HEK293 (cell line): ENCODE measurements around the gene PRDM15.

Source experiments
- CTCF ChIA-PET: fragments of 350-600 bp; formaldehyde crosslinking; extraction: SDS; loops from one replicate; lab custom pipeline; 2021; ENCODE audit warnings: antibody characterized with exemption; lab: Yijun Ruan, JAX
- POLR2A ChIA-PET: fragments of 300-600 bp; formaldehyde crosslinking; extraction: SDS; loops from one replicate; lab custom pipeline; 2020; ENCODE audit warnings: antibody characterized with exemption, inconsistent platforms; lab: Yijun Ruan, JAX
- H3K27ac ChIP-seq: fragments of 200-500 bp; sonication (Bioruptor generic); 2 replicates; pipeline ENCODE4 v1.5.1; 2014; ENCODE audit warnings: low read depth, low read length, control low read depth, inconsistent platforms; ENCODE audit errors: extremely low read depth
- H3K36me3 ChIP-seq, 2 experiments: fragments of 200-500 bp in 1 of 2; sonication (Bioruptor generic) in 1 of 2; 1 replicate in 1 of 2; 2 replicates in 1 of 2; pipeline ENCODE4 v1.5.1; 2014 to 2017; ENCODE audit warnings: inconsistent platforms in 2 of 2, low read length in 2 of 2; ENCODE audit not compliant: control insufficient read depth in 2 of 2, insufficient read depth in 1 of 2
- H3K4me1 ChIP-seq: fragments of 200-500 bp; sonication (Bioruptor generic); 2 replicates; pipeline ENCODE4 v1.5.1; 2014; ENCODE audit warnings: mild to moderate bottlenecking, low read length, inconsistent platforms; ENCODE audit not compliant: control insufficient read depth, insufficient read depth
- H3K4me3 ChIP-seq: 2 replicates; pipeline ENCODE4 v1.5.1; 2011; ENCODE audit warnings: low read depth, mild to moderate bottlenecking, control low read depth, low read length, moderate library complexity
- H3K9me3 ChIP-seq: fragments of 200-500 bp; sonication (Bioruptor generic); 2 replicates; pipeline ENCODE4 v1.5.1; 2014; ENCODE audit warnings: low read depth, low read length, inconsistent platforms; ENCODE audit not compliant: control insufficient read depth, insufficient read depth
- EGR2 ChIP-seq: fragments of 450-650 bp; formaldehyde crosslinking; IDR thresholded peaks from 2 replicates; pipeline ENCODE4 v1.5.1; 2016; ENCODE audit warnings: low read depth, missing biosample characterization, missing genetic modification characterization
- MYNN ChIP-seq: fragments of 450-650 bp; formaldehyde crosslinking; IDR thresholded peaks from 2 replicates; pipeline ENCODE4 v1.5.1; 2016; ENCODE audit warnings: missing biosample characterization, missing genetic modification characterization, borderline replicate concordance
- TRIM28 ChIP-seq: IDR thresholded peaks from 2 replicates; pipeline ENCODE4 v1.6.1; 2011; ENCODE audit warnings: low read length, control low read depth, borderline replicate concordance
- ZNF19 ChIP-seq: fragments of 450-650 bp; formaldehyde crosslinking; IDR thresholded peaks from 2 replicates; pipeline ENCODE4; 2016; ENCODE audit warnings: missing biosample characterization, missing genetic modification characterization, low read depth
- ZNF239 ChIP-seq: fragments of 450-650 bp; formaldehyde crosslinking; IDR thresholded peaks from 2 replicates; pipeline ENCODE4 v1.5.1; 2016; ENCODE audit warnings: missing biosample characterization, missing genetic modification characterization
- ZNF366 ChIP-seq: fragments of 450-650 bp; formaldehyde crosslinking; conservative IDR thresholded peaks from 2 replicates; pipeline ENCODE4 v1.5.1; 2016; ENCODE audit warnings: missing biosample characterization, missing genetic modification characterization
- ZNF596 ChIP-seq: fragments of 450-650 bp; IDR thresholded peaks from 2 replicates; pipeline ENCODE4 v1.5.0; 2018; ENCODE audit warnings: missing biosample characterization, mild to moderate bottlenecking, missing genetic modification characterization, moderate library complexity
- TF ChIP-seq, protein P1 (sequence below): sonication (generic); formaldehyde crosslinking; IDR thresholded peaks from 2 replicates; pipeline ENCODE4 v1.8.1; 2022; ENCODE audit warnings: mild to moderate bottlenecking, moderate library complexity, missing genetic modification reagents
- TF ChIP-seq, protein P2 (sequence below): fragments of 450-650 bp; formaldehyde crosslinking; IDR thresholded peaks from 2 replicates; pipeline ENCODE4 v1.5.1; 2016; ENCODE audit warnings: missing biosample characterization, missing genetic modification characterization

PRDM15 gene

GRCh38 chr21:41750051-41750450, 129.1 kb downstream of the PRDM15 start:
- H3K9me3 ChIP-seq, result no peaks in the 10 kb centered on the region
- H3K36me3 ChIP-seq, result peaks cover 7 to 71% of the 10 kb centered on the region in 2 experiments; a peak in 1 of 3 replicates
- no peak overlapping the region for H3K4me3 ChIP-seq
- H3K27ac ChIP-seq, result no peak overlapping the region
- no peaks in the 10 kb centered on the region for H3K4me1 ChIP-seq
- TF ChIP-seq, protein P1, sequence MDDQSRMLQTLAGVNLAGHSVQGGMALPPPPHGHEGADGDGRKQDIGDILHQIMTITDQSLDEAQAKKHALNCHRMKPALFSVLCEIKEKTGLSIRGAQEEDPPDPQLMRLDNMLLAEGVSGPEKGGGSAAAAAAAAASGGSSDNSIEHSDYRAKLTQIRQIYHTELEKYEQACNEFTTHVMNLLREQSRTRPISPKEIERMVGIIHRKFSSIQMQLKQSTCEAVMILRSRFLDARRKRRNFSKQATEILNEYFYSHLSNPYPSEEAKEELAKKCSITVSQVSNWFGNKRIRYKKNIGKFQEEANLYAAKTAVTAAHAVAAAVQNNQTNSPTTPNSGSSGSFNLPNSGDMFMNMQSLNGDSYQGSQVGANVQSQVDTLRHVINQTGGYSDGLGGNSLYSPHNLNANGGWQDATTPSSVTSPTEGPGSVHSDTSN (CRISPR knock-in tag), result no peak
- 0 out of 2 replicates have a peak, but pooled peaks have one; percentile 5 for TF ChIP-seq EGR2
- POLR2A ChIA-PET, result no interaction called here
- CTCF ChIA-PET, result interaction anchor here (0.5 to 4.0 kb wide), 4 partner anchors 19 to 1135 kb away, joined by 3 to 15 read pairs (median 4); no protein-coding TSS in a partner anchor

- POLR2A ChIA-PET, result interaction anchor here (1.2 kb wide), 1 partner anchor 9 kb away, joined by 3 read pairs; no protein-coding TSS in a partner anchor
- Histone ChIP-seq H3K4me1 (no peaks in the 10 kb centered on the region), H3K27ac (no peak overlapping the region)
- CTCF ChIA-PET, result interaction anchor here (0.5 to 4.0 kb wide), 3 partner anchors 137 to 1134 kb away, joined by 3 to 15 read pairs (median 3); no protein-coding TSS in a partner anchor
- no peak for TF ChIP-seq ZNF366 (tag by site-specific recombination)
- TF ChIP-seq ZNF239 (tag by site-specific recombination), result no peak
- TF ChIP-seq ZNF596 (tag by site-specific recombination), result no peak
- TF ChIP-seq ZNF19 (tag by site-specific recombination), result no peak
- TF ChIP-seq, protein P2, sequence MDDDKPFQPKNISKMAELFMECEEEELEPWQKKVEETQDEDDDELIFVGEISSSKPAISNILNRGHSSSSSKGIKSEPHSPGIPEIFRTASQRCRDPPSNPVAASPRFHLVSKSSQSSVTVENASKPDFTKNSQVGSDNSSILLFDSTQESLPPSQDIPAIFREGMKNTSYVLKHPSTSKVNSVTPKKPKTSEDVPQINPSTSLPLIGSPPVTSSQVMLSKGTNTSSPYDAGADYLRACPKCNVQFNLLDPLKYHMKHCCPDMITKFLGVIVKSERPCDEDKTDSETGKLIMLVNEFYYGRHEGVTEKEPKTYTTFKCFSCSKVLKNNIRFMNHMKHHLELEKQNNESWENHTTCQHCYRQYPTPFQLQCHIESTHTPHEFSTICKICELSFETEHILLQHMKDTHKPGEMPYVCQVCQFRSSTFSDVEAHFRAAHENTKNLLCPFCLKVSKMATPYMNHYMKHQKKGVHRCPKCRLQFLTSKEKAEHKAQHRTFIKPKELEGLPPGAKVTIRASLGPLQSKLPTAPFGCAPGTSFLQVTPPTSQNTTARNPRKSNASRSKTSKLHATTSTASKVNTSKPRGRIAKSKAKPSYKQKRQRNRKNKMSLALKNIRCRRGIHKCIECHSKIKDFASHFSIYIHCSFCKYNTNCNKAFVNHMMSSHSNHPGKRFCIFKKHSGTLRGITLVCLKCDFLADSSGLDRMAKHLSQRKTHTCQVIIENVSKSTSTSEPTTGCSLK (tag by site-specific recombination), result no peak
- no peak for TF ChIP-seq TRIM28
- no peak for TF ChIP-seq MYNN (tag by site-specific recombination)
- TF ChIP-seq, all 188 proteins: peak for 0
- H3K4me3 ChIP-seq, result no peak overlapping the region
- peaks cover 7 to 73% of the 10 kb centered on the region in 2 experiments; a peak in 1 of 3 replicates for H3K36me3 ChIP-seq
- no peaks in the 10 kb centered on the region for H3K9me3 ChIP-seq
Measured at GRCh38 chr21:41749286-41749685, 129.9 kb downstream of the PRDM15 start.
